Breast epithelium (tissue), 3 donors: ENCODE data around the gene NKD2.

Experiments
- CTCF ChIP-seq, 3 donors: fragments of 450-650 bp; IDR thresholded peaks; one replicate each; pipeline ENCODE4 v1.5.1; 2016 to 2017; ENCODE audit warnings: antibody characterized with exemption in 3 of 3, mild to moderate bottlenecking in 3 of 3, moderate library complexity in 3 of 3
- POLR2A ChIP-seq: fragments of 450-650 bp; IDR thresholded peaks from one replicate; pipeline ENCODE4 v1.6.1; 2016; ENCODE audit warnings: antibody characterized with exemption, mild to moderate bottlenecking, moderate library complexity
- POLR2AphosphoS5 ChIP-seq, 3 donors: sonication (generic); formaldehyde crosslinking; IDR thresholded peaks; one replicate each; pipeline ENCODE4 v1.6.1; 2017; ENCODE audit warnings: antibody characterized with exemption in 3 of 3

GRCh38 chr5:1088031-1088430 lies 79.4 kb downstream of the NKD2 start:
- TF ChIP-seq CTCF (IDR thresholded peaks at IDR 0.05) (no peak), POLR2A (no peak), POLR2AphosphoS5 (IDR thresholded peaks at IDR 0.05) (no peak)
